Breast epithelium (tissue), 3 donors: ENCODE results near the gene PALLD.

Source experiments
- CTCF ChIP-seq, 3 donors: fragments of 450-650 bp; IDR thresholded peaks; one replicate each; pipeline ENCODE4 v1.5.1; 2016 to 2017; ENCODE audit warnings: antibody characterized with exemption in 3 of 3, mild to moderate bottlenecking in 3 of 3, moderate library complexity in 3 of 3
- POLR2A ChIP-seq: fragments of 450-650 bp; IDR thresholded peaks from one replicate; pipeline ENCODE4 v1.6.1; 2016; ENCODE audit warnings: antibody characterized with exemption, mild to moderate bottlenecking, moderate library complexity

- no peak for TF ChIP-seq CTCF (IDR thresholded peaks at IDR 0.05)
- TF ChIP-seq POLR2A, result no peak
Observed at GRCh38 chr4:168849030-168849675, 352.3 kb downstream of the PALLD start.
